Loucy (cell line): ENCODE results near the gene FMNL1.

ENCODE experiments used
- CTCF ChIP-seq: fragments of 200-600 bp; sonication (generic); conservative IDR thresholded peaks from 2 replicates; pipeline ENCODE4 v1.5.1; 2014; ENCODE audit warnings: mild to moderate bottlenecking, antibody characterized with exemption, low read length
- EZH2phosphoT487 ChIP-seq: fragments of 200-600 bp; IDR thresholded peaks from 2 replicates; pipeline ENCODE4 v1.6.1; 2018; ENCODE audit warnings: antibody characterized with exemption, mild to moderate bottlenecking, moderate library complexity, borderline replicate concordance

GRCh38 chr17:45231481-45232116, 9.9 kb downstream of the FMNL1 start:
- TF ChIP-seq CTCF = peak; percentile 62
- no peak for TF ChIP-seq EZH2phosphoT487
